GM23248 (cell line): ENCODE results near the gene RESP18.

ENCODE experiments used
- EZH2 ChIP-seq: fragments of 200-600 bp; sonication (generic); IDR thresholded peaks from 2 replicates; pipeline ENCODE4 v1.6.1; 2018; ENCODE audit warnings: antibody characterized with exemption, mild to moderate bottlenecking; ENCODE audit not compliant: insufficient read depth, poor library complexity, severe bottlenecking
- EZH2phosphoT487 ChIP-seq: fragments of 200-600 bp; sonication (generic); IDR thresholded peaks from 2 replicates; pipeline ENCODE4 v1.6.1; 2018; ENCODE audit warnings: antibody characterized with exemption, moderate library complexity, mild to moderate bottlenecking, low read depth; ENCODE audit not compliant: insufficient read depth

DNA sequence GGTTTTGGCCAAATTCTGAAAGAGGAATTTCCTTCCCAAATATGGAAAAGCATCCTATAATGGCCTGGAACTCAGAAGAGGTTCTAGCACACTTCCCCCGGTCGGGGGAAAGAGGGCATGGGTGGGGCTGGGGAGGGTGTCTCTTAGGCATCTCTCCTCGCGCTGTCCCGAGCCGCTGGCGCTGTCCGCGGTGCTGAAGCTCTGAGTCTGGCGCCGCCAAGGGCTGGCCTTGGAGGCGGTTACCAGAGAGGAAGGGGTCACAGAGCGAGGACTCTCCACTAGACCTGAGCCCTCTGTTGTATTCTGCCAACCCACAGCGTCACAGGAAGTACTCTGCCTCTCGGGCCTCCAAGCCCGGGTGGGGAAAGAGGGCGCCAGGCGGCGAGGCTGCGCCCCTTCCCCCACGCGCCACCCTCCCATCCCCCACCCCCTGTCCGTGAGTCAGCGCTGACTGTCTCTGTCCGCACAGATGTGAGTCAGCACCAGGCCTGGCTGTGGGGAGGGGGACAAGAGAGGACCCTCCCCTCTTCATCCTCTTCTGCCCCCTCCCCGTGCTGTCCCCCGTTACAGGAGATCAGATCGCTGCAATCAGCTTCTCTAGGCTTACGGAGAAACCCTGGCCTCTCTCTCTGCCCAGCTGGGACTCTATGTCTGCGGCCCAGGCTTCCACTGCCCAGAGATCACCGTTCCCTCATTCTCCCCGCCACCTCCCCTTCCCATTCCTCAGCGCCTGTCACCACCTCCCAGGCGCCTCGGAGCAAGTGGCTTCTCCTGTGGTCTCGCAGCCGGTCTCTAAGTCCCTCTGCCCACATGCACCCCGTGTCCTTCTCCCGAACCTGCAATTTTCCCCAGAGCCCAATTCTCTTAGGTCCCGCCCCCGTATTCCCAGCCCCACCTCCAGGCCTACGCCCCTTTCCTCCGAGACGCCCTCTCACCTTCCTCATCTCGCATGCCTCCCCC lies 24.1 kb downstream of the RESP18 start:
- TF ChIP-seq EZH2 (peak; percentile 13), EZH2phosphoT487 (no peak)
